GM19023 (cell line): ENCODE results near the gene MAGI2.

Source experiments
- ATAC-seq: cut with Tn5 transposase; IDR thresholded peaks from one replicate; pipeline ENCODE4 v1.9.1; 2021; ENCODE audit warnings: mild to moderate bottlenecking, moderate library complexity; ENCODE audit not compliant: unreplicated experiment

Gene MAGI2

GRCh38 chr7:79272938-79273337 is 180.5 kb downstream of the MAGI2 start:
- no peak for ATAC-seq

GRCh38 chr7:79272066-79272669 is 181.3 kb downstream of the MAGI2 start:
- no peak for ATAC-seq

GRCh38 chr7:79268730-79269129 is 184.7 kb downstream of the MAGI2 start:
- ATAC-seq: no peak

GRCh38 chr7:79258826-79259225 is 194.6 kb downstream of the MAGI2 start:
- no peak for ATAC-seq

- ATAC-seq: no peak
Measured at GRCh38 chr7:79257959-79258358, 195.5 kb downstream of the MAGI2 start.

GRCh38 chr7:79245623-79246249 is 207.7 kb downstream of the MAGI2 start:
- no peak for ATAC-seq

- no peak for ATAC-seq
Measured at GRCh38 chr7:79244482-79244881, 209.0 kb downstream of the MAGI2 start.

- ATAC-seq: no peak
Measured at GRCh38 chr7:79241288-79242060, 212.0 kb downstream of the MAGI2 start.

GRCh38 chr7:79240413-79240812 is 213.1 kb downstream of the MAGI2 start:
- ATAC-seq: no peak

GRCh38 chr7:79236352-79237028 is 217.0 kb downstream of the MAGI2 start:
- ATAC-seq: no peak

- no peak for ATAC-seq
Measured at GRCh38 chr7:79227044-79227443, 226.4 kb downstream of the MAGI2 start.

GRCh38 chr7:79221211-79221610 is 232.3 kb downstream of the MAGI2 start:
- ATAC-seq: no peak

GRCh38 chr7:79217976-79218626 is 235.4 kb downstream of the MAGI2 start:
- no peak for ATAC-seq

GRCh38 chr7:79217468-79217867 is 236.0 kb downstream of the MAGI2 start:
- no peak for ATAC-seq

GRCh38 chr7:79216236-79216635 is 237.2 kb downstream of the MAGI2 start:
- ATAC-seq: no peak

- no peak for ATAC-seq
Measured at GRCh38 chr7:79212334-79212733, 241.1 kb downstream of the MAGI2 start.

GRCh38 chr7:79211724-79212123 is 241.7 kb downstream of the MAGI2 start:
- ATAC-seq: no peak

GRCh38 chr7:79199961-79200360 is 253.5 kb downstream of the MAGI2 start:
- ATAC-seq: no peak

- no peak for ATAC-seq
Measured at GRCh38 chr7:79199266-79199665, 254.2 kb downstream of the MAGI2 start.

GRCh38 chr7:79185605-79186004 is 267.9 kb downstream of the MAGI2 start:
- no peak for ATAC-seq

- ATAC-seq: no peak
Measured at GRCh38 chr7:79182283-79182682, 271.2 kb downstream of the MAGI2 start.
